ENCODE results near the gene RDH13.

- TF ChIP-seq, protein P1, sequence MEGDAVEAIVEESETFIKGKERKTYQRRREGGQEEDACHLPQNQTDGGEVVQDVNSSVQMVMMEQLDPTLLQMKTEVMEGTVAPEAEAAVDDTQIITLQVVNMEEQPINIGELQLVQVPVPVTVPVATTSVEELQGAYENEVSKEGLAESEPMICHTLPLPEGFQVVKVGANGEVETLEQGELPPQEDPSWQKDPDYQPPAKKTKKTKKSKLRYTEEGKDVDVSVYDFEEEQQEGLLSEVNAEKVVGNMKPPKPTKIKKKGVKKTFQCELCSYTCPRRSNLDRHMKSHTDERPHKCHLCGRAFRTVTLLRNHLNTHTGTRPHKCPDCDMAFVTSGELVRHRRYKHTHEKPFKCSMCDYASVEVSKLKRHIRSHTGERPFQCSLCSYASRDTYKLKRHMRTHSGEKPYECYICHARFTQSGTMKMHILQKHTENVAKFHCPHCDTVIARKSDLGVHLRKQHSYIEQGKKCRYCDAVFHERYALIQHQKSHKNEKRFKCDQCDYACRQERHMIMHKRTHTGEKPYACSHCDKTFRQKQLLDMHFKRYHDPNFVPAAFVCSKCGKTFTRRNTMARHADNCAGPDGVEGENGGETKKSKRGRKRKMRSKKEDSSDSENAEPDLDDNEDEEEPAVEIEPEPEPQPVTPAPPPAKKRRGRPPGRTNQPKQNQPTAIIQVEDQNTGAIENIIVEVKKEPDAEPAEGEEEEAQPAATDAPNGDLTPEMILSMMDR (IDR thresholded peaks at IDR 0.05 in 8 of 11, conservative IDR thresholded peaks at IDR 0.05 in 3 of 11), result no peak
- TF ChIP-seq POLR2AphosphoS5 (IDR thresholded peaks at IDR 0.05), result no peak
- TF ChIP-seq POLR2A (IDR thresholded peaks at IDR 0.05), result no peak
Measured at GRCh38 chr19:55018216-55018615, 44.7 kb downstream of the RDH13 start.
